ENCODE measurements around the gene SLC33A1.
"Not testable (repeated sequence)": the region's sequence is repeated elsewhere in the genome, so short reads cannot be mapped to it uniquely, and the experiment has no call there.

SLC33A1 gene

DNA sequence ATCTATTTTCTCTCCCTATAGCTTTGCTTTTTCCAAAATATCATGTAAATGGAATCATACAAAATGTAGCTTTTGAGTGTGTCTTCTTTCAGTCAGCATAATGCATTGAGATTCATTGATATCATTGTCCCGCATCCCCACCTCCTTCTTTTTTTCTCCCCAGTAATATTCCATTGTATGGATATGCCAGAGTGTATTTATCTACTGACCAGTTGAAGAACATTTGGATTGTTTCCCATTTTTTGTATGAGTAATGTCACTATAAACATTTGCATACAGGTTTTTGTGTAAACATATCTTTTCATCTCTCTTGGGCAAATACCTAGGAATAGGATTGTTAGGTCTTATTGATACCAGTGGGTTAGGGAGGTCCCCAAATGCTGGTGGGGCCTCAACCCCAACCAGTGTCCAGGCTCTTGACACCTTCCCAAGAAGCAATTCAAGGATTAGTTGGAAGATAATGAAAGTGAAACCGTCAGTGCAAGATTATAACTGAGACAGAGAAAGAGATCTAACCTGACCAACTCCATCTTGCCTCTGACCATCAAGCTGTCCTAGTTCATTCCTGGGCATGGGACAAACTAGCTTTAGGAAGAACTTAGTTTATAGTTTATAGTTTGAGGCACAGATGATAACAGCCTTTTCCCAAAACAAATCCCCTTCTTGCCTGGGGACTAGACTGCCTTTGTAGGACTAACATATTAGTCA, 7.4 kb upstream of the SLC33A1 start:
- no peak for DNase-seq (ENCODE audit: low read depth)

DNA sequence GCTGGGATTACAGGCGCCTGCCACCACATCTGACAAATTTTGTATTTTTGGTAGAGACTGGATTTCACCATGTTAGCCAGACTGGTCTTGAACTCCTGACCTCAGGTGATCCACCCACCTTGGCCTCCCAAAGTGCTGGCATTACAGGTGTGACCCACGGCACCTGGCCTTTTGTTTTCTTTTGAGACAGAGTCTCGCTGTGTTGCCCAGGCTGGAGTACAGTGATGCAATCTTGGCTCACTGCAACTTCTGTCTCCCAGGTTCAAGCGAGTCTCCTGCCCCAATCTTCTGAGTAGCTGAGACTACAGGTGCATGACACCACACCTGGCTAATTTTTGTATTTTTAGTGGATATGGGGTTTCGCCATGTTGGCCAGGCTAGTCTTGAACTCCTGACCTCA, 6.2 kb upstream of the SLC33A1 start:
- not testable (repeated sequence) for DNase-seq (ENCODE audit: low read depth)

DNA sequence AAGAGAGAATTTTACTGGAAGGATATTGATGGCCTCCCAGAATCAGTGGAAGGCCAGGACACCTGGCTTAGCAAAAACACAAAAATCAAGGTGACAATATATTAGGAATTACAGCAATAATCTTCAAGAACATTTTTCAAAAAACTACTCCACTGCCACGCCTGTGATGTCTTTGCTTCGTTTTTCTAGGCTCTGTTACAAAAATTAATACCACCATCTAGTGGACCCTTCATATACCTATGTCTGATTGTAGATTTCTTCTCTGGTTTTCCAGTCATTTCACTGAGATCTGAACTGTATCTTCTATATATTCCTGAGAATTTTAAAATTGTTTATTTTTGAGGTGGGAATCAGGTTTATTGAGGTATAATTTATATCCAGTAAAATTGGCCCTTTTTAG, 5.6 kb upstream of the SLC33A1 start:
- DNase-seq (ENCODE audit: low read depth): peak; percentile 35

DNA sequence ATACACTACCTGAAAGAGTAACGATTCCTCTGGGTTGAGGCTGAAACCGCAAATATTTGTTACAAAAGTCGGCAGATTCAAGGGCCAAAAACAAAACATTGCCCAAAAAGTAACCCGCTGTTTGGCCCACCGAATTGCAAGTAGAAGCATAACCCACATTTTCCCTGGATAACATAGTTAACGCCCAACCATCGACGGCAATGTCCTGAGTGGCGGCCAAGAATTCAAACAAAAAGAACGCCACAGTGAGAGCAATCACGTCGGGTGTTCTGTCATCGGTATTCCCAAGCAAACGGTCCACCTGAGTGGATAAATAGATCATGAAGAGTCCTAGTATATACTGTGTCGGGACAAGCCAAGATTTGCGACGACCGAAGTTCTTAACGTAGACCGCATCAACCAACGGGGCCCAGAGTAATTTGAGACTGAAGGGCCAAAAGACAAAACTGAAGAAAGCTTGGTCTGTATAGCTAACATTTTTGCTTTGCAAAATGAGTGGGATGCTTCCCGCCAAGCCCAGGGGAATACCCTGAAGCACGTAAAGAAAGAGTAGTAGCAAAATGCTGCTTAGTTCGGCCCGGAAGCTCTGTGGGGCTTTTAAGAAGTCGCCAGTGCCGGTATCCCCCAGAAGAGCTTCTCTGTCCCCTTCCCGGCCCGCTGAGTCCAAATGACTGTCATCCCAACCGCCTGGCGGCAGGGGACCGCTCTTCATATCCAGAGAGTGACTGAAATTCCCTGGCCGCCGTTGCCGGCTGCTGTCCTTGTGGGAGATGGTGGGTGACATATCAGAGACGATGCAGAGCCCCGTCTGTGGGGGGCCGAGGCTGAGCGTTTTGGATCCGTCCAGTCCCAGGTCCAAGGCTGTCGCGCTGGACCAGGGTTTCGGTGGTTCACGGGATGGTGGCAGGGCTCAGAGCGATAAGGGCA, 750 bp downstream of the SLC33A1 start:
- DNase-seq (ENCODE audit: low read depth): peak; percentile 31

DNA sequence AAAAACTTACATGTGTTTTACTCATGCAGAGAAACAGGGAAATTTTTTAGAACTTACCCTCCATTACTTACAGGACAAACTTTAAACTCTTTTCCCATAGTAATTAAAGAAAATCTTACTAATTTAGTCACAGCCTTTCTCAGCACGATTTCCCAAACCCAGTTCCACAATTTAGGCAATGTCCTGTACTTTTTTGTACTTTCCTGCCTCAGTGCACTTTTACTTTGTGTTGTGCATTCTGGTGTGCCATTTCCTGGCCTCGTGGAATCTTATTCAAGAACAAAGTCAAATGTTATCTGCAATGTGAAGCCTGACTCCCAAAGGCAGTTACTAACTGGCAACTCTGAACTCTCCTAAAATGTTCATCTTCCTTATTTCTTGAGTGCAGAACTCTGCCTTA, 1.9 kb downstream of the SLC33A1 start:
- DNase-seq (ENCODE audit: low read depth): no peak

DNA sequence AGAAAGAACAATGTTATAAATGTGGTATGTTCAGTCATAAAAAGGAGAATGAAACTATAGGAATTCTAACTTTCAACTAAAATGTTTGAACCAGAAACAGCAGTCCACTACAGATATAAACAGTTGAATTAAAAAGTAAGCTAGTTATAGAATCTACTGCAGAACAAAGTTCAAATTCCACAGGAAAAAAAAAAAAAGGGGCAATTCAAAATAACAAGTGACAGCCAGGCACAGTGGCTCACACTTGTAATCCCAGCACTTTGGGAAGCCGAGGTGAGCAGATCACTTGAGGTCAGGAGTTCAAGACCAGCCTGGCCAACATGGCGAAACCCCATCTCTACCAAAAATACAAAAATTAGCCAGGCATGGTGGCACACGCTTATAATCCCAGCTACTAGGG, 4.8 kb downstream of the SLC33A1 start:
- not testable (repeated sequence) for DNase-seq (ENCODE audit: low read depth)

DNA sequence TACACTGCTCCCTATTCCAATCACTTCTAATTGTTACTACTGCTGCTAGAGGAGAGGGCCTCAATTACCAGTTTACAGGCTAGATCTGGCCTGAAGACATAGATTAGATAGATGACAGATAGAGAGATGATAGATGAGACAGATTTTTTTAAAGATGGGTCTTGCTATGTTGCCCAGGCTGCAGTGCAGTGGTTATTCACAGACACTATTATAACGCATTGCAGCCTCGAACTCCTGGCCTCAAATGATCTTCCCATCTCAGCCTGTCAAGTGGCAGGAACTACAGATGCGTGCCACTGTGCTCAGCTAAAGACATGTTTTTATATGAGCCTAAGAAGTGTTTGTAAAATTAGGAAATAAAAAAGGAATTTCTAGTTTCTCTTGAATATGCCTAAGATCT, 6.2 kb downstream of the SLC33A1 start:
- DNase-seq (ENCODE audit: low read depth): no peak

DNA sequence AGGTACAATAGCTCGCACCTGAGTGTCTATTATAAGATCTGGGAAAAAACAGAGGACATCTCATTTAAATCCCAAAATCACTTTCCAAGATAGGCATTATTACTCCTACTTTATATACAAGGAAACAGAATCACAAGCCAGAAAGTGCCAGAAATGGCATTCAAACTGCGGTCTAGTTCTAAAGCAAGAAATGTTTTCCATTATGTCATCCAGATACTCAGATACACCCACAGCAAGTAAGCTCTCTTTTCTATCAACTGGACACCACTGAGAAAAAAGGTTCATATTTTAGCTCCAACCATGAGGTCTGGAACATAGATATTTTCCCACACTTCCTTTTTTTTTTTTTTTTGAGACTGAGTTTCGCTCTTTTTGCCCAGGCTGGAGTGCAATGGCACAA, 8.1 kb downstream of the SLC33A1 start:
- no peak for DNase-seq (ENCODE audit: low read depth)

DNA sequence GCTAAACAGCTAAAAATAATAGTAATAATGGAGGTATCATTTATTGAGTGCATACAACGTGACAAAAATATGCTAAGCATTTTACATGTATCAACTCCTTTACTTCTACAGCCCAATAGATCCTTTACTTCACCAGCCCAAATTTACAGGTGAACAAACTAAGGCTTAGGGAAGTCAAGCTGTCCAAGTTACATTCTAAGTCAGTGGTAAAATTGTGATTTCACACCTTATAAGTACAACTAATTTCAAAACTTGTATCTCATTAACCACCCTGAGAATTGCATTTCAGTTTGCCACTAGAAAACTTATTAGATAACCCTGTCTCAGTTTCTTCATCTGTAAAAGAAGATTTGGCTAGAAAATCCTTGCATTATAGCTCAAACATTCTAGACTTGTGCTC, 10.7 kb downstream of the SLC33A1 start:
- no peak for DNase-seq (ENCODE audit: low read depth)

DNA sequence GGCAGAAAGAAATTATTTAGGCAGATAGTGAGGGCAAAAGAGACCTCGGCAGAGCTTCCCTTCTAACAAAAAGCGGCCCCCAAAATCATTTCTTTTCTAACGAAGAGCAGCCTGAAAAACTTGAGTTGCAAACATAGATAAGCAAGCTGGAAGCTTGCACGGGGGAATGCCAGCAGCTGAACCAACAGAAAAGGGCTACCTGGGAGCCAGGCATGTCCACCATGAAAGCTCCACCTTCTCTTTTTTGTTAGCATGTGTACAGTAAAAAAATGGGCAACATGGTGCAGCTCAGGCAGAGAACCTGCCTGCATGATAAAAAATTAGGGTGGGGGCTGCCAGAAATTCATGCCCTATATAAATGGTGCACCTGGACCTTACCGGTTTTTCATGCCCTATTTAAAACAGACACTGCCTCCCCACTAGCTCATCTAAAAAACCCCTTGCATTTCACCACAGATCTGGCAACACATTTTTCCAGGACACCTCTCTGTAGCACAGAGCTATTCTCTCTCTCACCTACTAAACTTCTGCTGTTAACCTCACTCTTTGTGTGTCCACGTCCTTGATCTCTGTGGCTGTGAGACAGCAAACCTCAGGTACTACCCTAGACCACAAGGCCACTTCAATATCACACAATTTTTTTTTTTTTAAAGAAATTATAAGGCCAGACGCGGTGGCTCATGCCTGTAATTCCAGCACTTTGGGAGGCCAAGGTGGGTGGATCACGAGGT, 18.7 kb downstream of the SLC33A1 start:
- no peak for DNase-seq (ENCODE audit: low read depth)

DNA sequence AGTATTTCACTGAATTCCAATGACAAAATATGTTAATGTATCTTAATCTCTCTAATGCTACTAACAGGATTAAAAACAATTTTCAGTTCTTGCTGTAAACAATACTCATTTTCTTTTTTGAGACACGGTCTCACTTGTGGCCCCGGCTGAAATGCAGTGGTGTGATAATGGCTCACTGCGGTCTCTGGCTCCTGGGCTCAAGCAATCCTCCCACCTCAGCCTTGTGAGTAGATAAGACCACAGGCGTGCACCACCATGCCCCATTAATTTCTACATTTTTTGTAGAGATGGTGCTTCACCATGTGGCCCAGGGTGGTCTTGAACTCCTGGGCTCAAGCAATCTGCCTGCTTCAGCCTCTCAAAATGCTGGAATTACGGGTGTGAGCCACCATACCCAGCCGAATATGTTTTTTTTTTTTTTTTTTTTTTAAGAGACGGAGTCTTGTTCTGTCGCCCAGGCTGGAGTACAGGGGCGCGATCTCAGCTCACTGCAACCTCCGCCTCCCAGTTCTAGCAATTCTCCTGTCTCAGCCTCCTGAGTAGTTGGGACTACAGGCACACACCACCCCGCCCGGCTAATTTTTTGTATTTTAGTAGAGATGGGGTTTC, 25.6 kb downstream of the SLC33A1 start:
- not testable (repeated sequence) for DNase-seq (ENCODE audit: low read depth)

DNA sequence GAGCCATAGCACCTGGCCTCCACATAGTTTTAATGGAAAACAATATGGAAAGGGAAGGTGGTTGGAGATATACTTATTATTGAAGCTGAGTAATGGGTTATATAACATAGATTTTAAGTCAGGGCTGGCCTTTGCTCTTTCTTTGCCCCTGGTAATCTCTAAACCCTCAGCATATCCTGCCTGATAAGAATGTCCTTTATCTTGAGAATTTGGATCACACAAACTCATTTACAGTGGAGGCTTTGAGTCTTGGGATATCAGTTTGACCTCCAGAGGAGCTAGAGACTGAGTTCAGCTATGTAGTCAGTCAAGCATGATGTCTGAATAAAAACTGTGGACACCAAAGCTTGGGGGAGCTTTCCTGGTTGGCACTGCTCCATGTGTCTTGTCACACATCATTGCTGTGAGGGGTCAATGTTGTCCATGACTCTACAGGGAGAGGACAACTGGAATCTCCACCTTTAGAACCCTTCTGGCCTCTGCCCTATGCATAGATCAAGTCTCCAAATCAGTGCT, 39.1 kb downstream of the SLC33A1 start:
- DNase-seq (ENCODE audit: low read depth): no peak

DNA sequence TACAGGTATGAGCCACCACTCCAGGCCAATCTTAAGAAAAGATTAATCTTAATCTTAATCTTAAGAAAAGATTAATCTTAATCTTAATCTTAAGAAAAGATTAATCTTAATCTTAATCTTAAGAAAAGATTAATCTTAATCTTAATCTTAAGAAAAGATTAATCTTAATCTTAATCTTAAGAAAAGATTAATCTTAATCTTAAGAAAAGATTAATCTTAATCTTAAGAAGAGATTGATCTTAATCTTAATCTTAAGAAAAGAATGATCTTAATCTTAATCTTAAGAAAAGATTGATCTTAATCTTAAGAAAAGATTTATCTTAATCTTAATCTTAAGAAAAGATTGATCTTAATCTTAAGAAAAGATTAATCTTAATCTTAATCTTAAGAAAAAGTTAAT, 41.0 kb downstream of the SLC33A1 start:
- DNase-seq (ENCODE audit: low read depth): not testable (repeated sequence)

DNA sequence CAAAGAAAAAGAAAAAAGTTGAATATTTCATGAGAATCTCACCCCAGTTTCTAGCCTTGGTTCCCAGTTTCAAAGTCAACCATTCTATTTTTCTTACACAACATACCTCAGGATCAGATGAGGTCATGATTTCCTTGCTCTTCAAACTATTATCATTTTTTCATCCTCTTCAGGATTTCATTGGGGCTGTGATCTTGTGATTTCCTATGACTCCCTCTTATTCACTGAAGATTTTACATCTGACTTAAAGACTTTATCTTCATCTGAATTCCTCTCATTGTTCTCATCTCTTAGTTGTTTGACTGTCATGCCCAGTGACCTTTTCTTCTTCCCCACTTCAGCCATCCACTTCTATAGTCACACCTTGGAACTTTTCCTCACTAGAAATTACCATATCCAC, 45.0 kb downstream of the SLC33A1 start:
- DNase-seq (ENCODE audit: low read depth): peak; percentile 37

DNA sequence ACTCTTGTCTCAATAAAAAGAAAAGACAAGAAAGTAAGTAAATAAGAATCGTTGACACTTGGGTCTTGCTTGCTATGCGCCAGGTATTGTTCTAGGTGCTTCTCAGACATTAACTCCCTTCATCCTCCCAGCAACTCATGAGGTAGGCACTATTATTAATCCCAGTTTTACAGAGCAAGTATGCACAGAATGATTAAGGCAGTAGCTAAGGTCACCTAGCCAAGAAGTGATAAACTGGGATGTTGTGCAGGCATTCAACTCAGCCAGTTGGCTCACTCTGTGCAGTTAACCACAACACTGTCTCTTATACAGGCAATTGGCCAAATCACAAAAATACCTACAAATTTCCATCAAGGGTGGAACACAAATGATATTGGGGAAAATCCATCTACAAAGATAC, 46.4 kb downstream of the SLC33A1 start:
- peak; percentile 16 for DNase-seq (ENCODE audit: low read depth)

DNA sequence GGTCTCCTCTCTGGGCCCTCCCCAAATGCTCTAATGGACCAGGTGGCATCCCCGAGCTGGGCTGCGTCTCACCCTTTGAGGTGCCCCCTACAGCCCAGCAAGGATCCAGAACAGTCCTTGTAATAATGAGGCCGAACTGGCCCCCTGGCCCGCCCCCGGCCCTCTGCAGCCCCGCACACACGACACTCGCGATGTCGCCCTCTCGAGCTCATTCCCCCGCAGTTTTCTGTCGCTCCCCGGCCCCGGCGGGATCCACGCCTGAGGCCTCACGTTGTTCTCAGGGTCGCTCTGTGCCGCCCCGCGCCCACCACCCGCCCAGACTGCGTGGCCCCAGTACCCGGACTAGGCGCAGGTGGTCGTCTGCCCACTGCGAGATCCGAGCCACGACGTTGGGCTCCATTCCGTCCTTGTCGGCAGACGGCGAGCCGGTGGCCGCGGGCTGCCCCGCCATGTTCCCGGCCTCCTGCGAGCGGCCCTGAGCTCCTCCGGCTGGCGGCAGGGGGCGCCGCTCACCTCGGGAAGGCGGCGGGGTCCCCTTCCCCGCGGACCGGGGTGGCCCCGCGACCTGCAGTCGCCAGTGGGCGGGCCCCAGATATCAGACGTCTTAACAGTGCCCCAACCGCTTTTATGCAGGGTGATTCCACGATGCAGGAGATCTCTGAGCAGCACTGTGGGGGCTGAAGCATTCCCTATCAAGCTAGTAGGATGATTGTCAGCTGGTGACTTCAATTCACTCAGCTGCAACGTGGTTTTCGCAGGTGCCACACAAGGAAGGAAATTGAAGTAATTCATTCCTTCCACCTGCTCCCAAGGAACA, 48.2 kb downstream of the SLC33A1 start, which contains the start of gene C3orf33:
TSS of gene C3orf33 (minus strand) at position 477 of the 817 bp plus-strand sequence. CDS start at position 451, 26 bp downstream.
- peak; percentile 59 for DNase-seq (ENCODE audit: low read depth)

DNA sequence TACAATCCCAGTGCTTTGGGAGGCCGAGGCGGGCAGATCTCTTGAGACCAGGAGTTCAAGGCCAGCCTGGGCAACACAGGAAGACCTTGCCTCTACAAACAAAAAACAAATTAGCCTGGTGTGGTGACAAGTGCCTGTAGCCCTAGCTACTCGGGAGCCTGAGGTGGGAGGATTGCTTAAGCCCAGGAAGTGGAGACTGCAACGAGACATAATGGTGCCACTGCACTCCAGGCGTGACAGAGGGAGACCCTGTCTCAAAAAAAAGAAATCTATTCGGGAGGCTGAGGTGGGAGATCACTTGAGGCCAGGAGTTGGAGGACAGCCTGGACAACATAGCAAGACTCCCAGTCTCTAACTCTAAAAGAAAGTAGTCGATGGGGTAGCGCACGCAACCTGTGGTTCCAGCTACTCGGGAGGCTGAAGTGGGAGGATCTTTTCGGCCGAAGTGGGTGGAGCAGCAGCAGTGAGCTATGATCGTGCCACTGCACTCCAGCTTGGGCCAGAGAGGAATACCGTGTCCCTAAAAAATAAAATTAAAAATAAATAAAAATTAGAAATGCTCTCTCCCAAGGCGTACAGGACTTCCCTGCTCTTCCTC, 48.9 kb downstream of the SLC33A1 start:
- peak; percentile 18 for DNase-seq (ENCODE audit: low read depth)

DNA sequence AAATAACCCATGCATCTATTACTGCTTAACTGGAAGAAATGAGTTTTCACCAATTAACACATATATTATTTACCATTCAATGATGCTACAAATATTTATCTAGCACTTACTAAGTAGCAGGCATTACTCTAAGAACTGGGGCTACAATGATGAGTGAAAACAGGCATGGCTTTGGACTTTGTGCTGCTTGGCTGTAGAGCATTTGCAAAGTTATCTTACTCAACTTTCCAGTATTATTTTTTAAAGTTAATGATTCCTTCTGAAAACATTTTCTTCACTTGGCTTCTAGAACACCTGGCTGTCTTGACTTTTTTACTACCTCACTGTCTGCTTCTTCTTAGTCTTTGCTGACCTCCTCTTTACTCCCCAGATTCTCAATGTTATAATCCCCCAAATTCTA, 49.9 kb downstream of the SLC33A1 start:
- no peak for DNase-seq (ENCODE audit: low read depth)

DNA sequence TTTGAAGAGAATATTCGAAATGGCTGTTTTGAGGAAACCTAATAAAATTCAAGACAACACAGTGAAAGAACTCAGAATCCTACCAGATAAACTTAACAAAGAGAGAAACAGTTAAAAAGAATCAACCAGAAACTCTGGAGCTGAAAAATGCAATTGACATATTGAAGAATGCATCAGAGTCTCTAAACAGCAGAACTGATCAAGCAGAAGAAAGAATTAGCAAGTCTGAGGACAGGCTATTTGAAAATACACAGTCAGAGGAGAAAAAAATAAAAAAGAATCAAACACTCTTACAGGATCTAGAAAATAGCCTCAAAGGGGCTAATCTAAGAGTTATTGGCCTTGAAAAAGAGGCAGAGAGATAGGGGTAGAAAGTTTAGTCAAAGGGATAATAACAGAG, 61.7 kb downstream of the SLC33A1 start:
- no peak for DNase-seq (ENCODE audit: low read depth)

DNA sequence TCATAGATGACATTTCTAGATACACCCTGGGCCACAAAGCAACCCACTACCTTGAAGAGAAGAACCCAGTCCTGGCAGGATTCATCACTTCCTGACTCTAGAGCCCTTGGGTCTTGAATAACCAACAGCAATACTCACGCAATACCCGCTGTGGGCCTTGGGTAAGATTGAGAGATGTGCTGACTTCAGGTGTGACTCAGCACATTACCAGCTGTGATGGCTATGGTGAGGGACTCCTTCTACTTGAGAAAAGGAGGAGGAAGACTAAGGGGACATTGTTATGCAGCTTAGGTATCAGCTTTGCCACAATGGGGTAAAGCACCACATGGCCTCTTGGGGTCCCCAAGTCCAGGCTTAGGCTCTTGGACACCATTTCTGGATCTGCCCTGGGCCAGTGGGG, 63.0 kb downstream of the SLC33A1 start:
- DNase-seq (ENCODE audit: low read depth): peak; percentile 48

Measured in iris pigment epithelial cell (primary cell).